Psoas muscle (tissue), 8 donors: ENCODE data around the gene GPX2. TPM values are rescaled to one million over a fixed set of nuclear protein-coding genes. Genes with fewer than 3 reads are reported as not detected.

Experiments
- ATAC-seq, 4 donors: fragments of 200-7000 bp; cut with Tn5 transposase; one replicate each; pipeline ENCODE4 v1.9.1; 2020; ENCODE audit warnings: moderate library complexity in 3 of 4, mild to moderate bottlenecking in 2 of 4
- DNase-seq, 2 donors: peaks; one replicate each; pipeline ENCODE4 v3.0.0-alpha.2; 2020
- H3K27ac ChIP-seq: fragments of 200-600 bp; one replicate; pipeline ENCODE4 v1.8.0; 2022
- H3K27me3 ChIP-seq, 3 donors: fragments of 200-600 bp in 1 of 3; one replicate each; pipeline versions ENCODE4 v1.6.1 to v1.8.0; 2013 to 2022; ENCODE audit warnings: low read length in 2 of 3, mild to moderate bottlenecking in 2 of 3, moderate library complexity in 1 of 3; ENCODE audit not compliant: insufficient read depth in 3 of 3
- H3K36me3 ChIP-seq, 2 donors: fragments of 200-600 bp in 1 of 2; one replicate each; pipeline versions ENCODE4 v1.6.1 to v1.8.0; 2013 to 2022; ENCODE audit warnings: low read depth in 1 of 2, mild to moderate bottlenecking in 1 of 2, moderate library complexity in 1 of 2; ENCODE audit not compliant: insufficient read depth in 1 of 2
- H3K4me1 ChIP-seq: fragments of 200-600 bp; one replicate; pipeline ENCODE4 v1.8.0; 2022
- H3K4me3 ChIP-seq: fragments of 200-600 bp; one replicate; pipeline ENCODE4 v1.8.0; 2022; ENCODE audit warnings: mild to moderate bottlenecking
- H3K9me3 ChIP-seq: fragments of 200-600 bp; one replicate; pipeline ENCODE4 v1.8.0; 2022
- WGBS, 3 donors: extraction: QIAGEN DNeasy Blood & Tissue Kit; methylation state at CpG; one replicate each; pipeline versions ENCODE4 v1.1.6 to v1.1.7; 2013; 5-methylcytosine and 5-hydroxymethylcytosine counted together
- intact Hi-C, 2 donors: fragments of 100-400 bp; cut with DNase I; formaldehyde crosslinking; loops; one replicate each; pipeline versions ENCODE4 v1.11.0 to v1.14.2; 2022
- polyA plus RNA-seq, 3 donors: library from polyadenylated mRNA; stranded (reverse); fragments of 200-250 nt; gene quantifications; one replicate each; pipeline ENCODE4 v1.2.3, GENCODE V29; 2013
- total RNA-seq, 4 donors: library from RNA; stranded (reverse); fragmentation: NEBNext Ultra II Directional in 2 of 4; extraction: Animal tissue kit (Norgen Biotek cat#: 25700) in 2 of 4; gene quantifications; one replicate each; pipeline versions ENCODE4 v1.2.1 to v1.2.4, GENCODE V29; 2021 to 2023
- TF ChIP-seq, protein P1 (sequence below): fragments of 200-600 bp; IDR thresholded peaks from one replicate; pipeline ENCODE4 v1.8.0; 2022; ENCODE audit warnings: antibody characterized with exemption
- donor health status: healthy with polysubstance abuse.
- donor health status: DM: no; HTN: no; CAD: no; lungs with moderate emphysema.
- donor health status: Bipolar disorder and iron deficiency.
- donor health status: healthy.
- donor health status: DM: yes; HTN: yes; CAD: no.
- donor health status: DM: no; HTN: no; CAD: no.
- donor health status: DM: no; HTN: no; CAD: no.
- donor health status: DM: yes; HTN: yes; CAD: no.

GPX2 gene
- total and polyA plus RNA-seq, 7 donors, result 0.04 to 0.21 TPM; not detected in 5

GRCh38 chr14:64950889-64951288 lies 8.3 kb upstream of the GPX2 start:
- DNase-seq, result peak; percentile 70 to 89
- TF ChIP-seq, protein P1, sequence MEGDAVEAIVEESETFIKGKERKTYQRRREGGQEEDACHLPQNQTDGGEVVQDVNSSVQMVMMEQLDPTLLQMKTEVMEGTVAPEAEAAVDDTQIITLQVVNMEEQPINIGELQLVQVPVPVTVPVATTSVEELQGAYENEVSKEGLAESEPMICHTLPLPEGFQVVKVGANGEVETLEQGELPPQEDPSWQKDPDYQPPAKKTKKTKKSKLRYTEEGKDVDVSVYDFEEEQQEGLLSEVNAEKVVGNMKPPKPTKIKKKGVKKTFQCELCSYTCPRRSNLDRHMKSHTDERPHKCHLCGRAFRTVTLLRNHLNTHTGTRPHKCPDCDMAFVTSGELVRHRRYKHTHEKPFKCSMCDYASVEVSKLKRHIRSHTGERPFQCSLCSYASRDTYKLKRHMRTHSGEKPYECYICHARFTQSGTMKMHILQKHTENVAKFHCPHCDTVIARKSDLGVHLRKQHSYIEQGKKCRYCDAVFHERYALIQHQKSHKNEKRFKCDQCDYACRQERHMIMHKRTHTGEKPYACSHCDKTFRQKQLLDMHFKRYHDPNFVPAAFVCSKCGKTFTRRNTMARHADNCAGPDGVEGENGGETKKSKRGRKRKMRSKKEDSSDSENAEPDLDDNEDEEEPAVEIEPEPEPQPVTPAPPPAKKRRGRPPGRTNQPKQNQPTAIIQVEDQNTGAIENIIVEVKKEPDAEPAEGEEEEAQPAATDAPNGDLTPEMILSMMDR, result no peak
- H3K9me3 ChIP-seq, result no peaks in the 10 kb centered on the region
- intact Hi-C loops, result no loop called here
- peaks cover 0 to 17% of the 10 kb centered on the region in 2 donors for H3K36me3 ChIP-seq
- peak overlapping the region; percentile 50 for H3K4me3 ChIP-seq
- H3K27ac ChIP-seq, result peak overlapping the region; percentile 96
- H3K27me3 ChIP-seq, result no peaks in the 10 kb centered on the region
- H3K4me1 ChIP-seq, result peaks cover 48% of the 10 kb centered on the region
- ATAC-seq, result peak; percentile 88 to 91 (median 90)
- 27 to 44% (median 31%) methylated on average over 8 of the region's 8 CpGs for WGBS, 3 donors

DNA sequence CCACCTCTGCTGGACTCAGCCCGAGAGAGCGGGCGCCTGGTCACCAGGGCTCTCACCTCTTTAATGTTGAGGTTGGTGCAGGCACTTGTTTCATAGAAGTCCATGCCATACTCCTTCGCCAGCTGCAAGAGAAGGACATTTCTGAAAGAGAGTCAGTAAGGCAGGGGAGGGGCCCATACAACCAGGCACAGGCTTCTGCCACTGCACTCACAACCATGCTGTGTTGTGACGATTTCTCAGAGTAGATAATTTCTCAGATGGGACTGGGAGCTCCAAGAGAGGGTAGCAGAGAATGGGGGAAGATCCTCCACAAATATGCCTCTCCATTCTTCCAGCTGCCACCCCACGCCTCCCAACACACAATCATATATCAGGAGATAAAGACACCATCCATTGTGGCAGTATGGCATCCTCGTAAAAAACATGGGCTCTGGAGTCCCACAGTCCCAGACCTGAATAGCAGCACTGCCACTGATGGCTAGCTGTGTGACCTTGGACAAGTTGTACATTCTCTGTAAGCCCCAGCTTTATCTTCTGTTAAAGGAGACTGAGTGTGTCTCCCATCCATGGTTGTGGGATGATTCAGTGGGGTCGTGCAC lies 6.2 kb upstream of the GPX2 start:
- H3K4me3 ChIP-seq, result no peak overlapping the region
- H3K4me1 ChIP-seq, result peaks cover 48% of the 10 kb centered on the region
- TF ChIP-seq, protein P1, result no peak
- no peaks in the 10 kb centered on the region for H3K27me3 ChIP-seq
- no peak for ATAC-seq
- no peaks in the 10 kb centered on the region for H3K9me3 ChIP-seq
- peaks cover 0 to 24% of the 10 kb centered on the region in 2 donors for H3K36me3 ChIP-seq
- peak overlapping the region; percentile 96 for H3K27ac ChIP-seq
- DNase-seq, result no peak
- intact Hi-C loops, result no loop called here
- WGBS, 3 donors, result 88 to 96% (median 91%) methylated on average over 8 of the region's 8 CpGs

DNA sequence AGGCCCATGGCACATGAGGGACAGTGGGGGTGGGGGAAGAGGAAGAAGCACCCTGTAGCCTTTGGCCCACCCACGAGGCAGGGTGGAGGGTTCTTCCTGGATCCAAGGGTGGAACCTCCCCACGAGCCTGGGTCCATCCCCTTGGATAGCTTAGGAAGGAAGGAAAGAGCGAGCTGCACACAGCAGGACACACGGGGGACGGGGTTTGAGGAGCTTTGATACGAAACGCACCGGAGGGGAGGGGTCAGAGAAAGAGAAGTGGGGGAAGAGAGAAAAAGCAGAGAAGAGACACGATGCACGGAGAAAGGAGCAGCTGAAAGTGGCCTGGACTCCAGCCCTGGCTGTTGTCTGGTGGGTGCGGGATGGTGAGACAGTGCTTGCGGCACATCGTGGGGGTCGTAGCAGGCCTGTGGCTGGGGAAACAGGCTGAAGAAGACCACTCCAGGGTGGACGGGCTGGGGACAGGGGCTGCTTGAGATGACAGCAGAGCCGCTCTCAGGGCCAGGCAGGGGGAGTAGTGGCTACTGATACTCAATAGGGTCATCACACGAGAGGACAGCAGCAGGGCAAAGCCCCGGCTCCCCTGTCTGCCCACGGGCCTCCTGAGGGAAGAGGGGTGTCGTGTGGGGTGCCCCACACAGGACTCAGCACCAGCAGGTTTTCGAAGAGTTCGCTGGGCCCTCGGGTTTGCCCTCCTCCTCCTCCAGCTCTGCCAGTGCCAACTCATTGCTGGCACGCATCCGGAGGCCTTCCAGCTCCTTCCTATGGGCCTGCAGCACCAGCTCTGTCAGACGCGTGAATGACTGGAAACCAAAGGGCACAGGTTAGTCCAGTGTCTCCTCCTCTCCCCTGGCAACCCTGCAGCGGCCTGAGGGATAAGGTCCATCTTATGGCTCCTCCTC lies 5.4 kb upstream of the GPX2 start:
- no peaks in the 10 kb centered on the region for H3K27me3 ChIP-seq
- TF ChIP-seq, protein P1, result no peak
- no peak overlapping the region for H3K4me3 ChIP-seq
- DNase-seq (peak in 1 of 2 donors; percentile 70), ATAC-seq (peak in 1 of 4 donors; percentile 17)
- 76 to 84% (median 81%) methylated on average over 27 to 28 of the region's 28 CpGs for WGBS, 3 donors
- intact Hi-C loops, result no loop called here
- peak overlapping the region; percentile 96 for H3K27ac ChIP-seq
- H3K9me3 ChIP-seq, result no peaks in the 10 kb centered on the region
- H3K4me1 ChIP-seq, result peaks cover 43% of the 10 kb centered on the region
- H3K36me3 ChIP-seq, result peaks cover 0 to 28% of the 10 kb centered on the region in 2 donors

GRCh38 chr14:64946310-64947045 lies 3.9 kb upstream of the GPX2 start:
- TF ChIP-seq, protein P1, result no peak
- Histone ChIP-seq H3K4me1 (peaks cover 28% of the 10 kb centered on the region), H3K4me3 (no peak overlapping the region), H3K27me3 (no peaks in the 10 kb centered on the region), H3K27ac (peak overlapping the region; percentile 36), H3K9me3 (no peaks in the 10 kb centered on the region), H3K36me3 (peaks cover 0 to 35% of the 10 kb centered on the region in 2 donors)
- ATAC-seq (no peak), DNase-seq (no peak)
- WGBS, 3 donors, result 86 to 95% (median 86%) methylated on average over 6 of the region's 6 CpGs
- intact Hi-C loops, result no loop called here
